ENCODE measurements around the gene HSD17B2.

Gene HSD17B2

GRCh38 chr16:82067804-82068325 is 32.8 kb downstream of the HSD17B2 start:
- no peak overlapping the region for H3K4ac ChIP-seq (ENCODE audit: low read depth in 1 of 2, low read length in 2 of 2)
- H3K27ac ChIP-seq (ENCODE audit: low read length, poor library complexity, severe bottlenecking), result no peak overlapping the region
- no peak overlapping the region for H3K18ac ChIP-seq (ENCODE audit: low read depth in 1 of 2, low read length in 2 of 2)
- 82% methylated on average over 10 of the region's 10 CpGs for WGBS
- H3K36me3 ChIP-seq (ENCODE audit: control insufficient read depth in 1 of 2, insufficient read depth in 2 of 2, low read depth in 1 of 2, low read length in 2 of 2), result no peaks in the 10 kb centered on the region
- H2AK5ac ChIP-seq (ENCODE audit: low read length, severe bottlenecking), result peak overlapping the region; percentile 49
- no peak overlapping the region for H4K91ac ChIP-seq (ENCODE audit: low read length)
- peaks cover 3% of the 10 kb centered on the region for H3K4me1 ChIP-seq (ENCODE audit: control insufficient read depth, insufficient read depth, low read depth, low read length)
- H2BK12ac ChIP-seq (ENCODE audit: low read length in 2 of 2), result no peak overlapping the region
- no peak overlapping the region for H2AFZ ChIP-seq (ENCODE audit: low read depth, low read length)
- no peak overlapping the region for H2BK120ac ChIP-seq (ENCODE audit: low read depth, low read length)
- H3K27me3 ChIP-seq (ENCODE audit: control insufficient read depth in 1 of 2, insufficient read depth in 1 of 2, low read length in 2 of 2), result no peaks in the 10 kb centered on the region
- DNase-seq, result no peak
- H2BK15ac ChIP-seq (ENCODE audit: low read depth, poor library complexity, severe bottlenecking), result no peak overlapping the region
- H3K4me2 ChIP-seq (ENCODE audit: low read length, poor library complexity, severe bottlenecking), result no peak overlapping the region
- H3K14ac ChIP-seq (ENCODE audit: low read length in 2 of 2), result peak overlapping the region in 1 of 2 experiments; percentile 35
- no peak overlapping the region for H2BK5ac ChIP-seq (ENCODE audit: low read depth, low read length, poor library complexity, severe bottlenecking)
- H3K9ac ChIP-seq (ENCODE audit: low read length), result no peak overlapping the region
- no peak overlapping the region for H4K8ac ChIP-seq (ENCODE audit: low read length)
- H3K79me1 ChIP-seq (replicated peaks; ENCODE audit: low read length, poor library complexity, severe bottlenecking), result no peaks in the 10 kb centered on the region
- no peaks in the 10 kb centered on the region for H3K9me3 ChIP-seq (ENCODE audit: control insufficient read depth, low read length)
- no peak overlapping the region for H3K4me3 ChIP-seq (ENCODE audit: insufficient read depth in 1 of 2, low read depth in 1 of 2, low read length in 2 of 2)
- no peak overlapping the region for H3K23ac ChIP-seq (ENCODE audit: low read length in 2 of 2)

GRCh38 chr16:82070656-82071369 is 35.8 kb downstream of the HSD17B2 start:
- H3K18ac ChIP-seq (ENCODE audit: low read depth in 1 of 2, low read length in 2 of 2), result no peak overlapping the region
- no peak overlapping the region for H2AK5ac ChIP-seq (ENCODE audit: low read length, severe bottlenecking)
- H3K4me1 ChIP-seq (ENCODE audit: control insufficient read depth, insufficient read depth, low read depth, low read length), result peaks cover 3% of the 10 kb centered on the region
- H3K79me1 ChIP-seq (replicated peaks; ENCODE audit: low read length, poor library complexity, severe bottlenecking), result no peaks in the 10 kb centered on the region
- peak overlapping the region; percentile 16 for H3K9ac ChIP-seq (ENCODE audit: low read length)
- no peak overlapping the region for H4K8ac ChIP-seq (ENCODE audit: low read length)
- H3K27ac ChIP-seq (ENCODE audit: low read length, poor library complexity, severe bottlenecking), result peak overlapping the region; percentile 47
- H3K14ac ChIP-seq (ENCODE audit: low read length in 2 of 2), result no peak overlapping the region
- no peaks in the 10 kb centered on the region for H3K27me3 ChIP-seq (ENCODE audit: control insufficient read depth in 1 of 2, insufficient read depth in 1 of 2, low read length in 2 of 2)
- no peak overlapping the region for H2BK12ac ChIP-seq (ENCODE audit: low read length in 2 of 2)
- no peak overlapping the region for H3K4me3 ChIP-seq (ENCODE audit: insufficient read depth in 1 of 2, low read depth in 1 of 2, low read length in 2 of 2)
- no peak overlapping the region for H2BK5ac ChIP-seq (ENCODE audit: low read depth, low read length, poor library complexity, severe bottlenecking)
- WGBS, result 71% methylated on average over 3 of the region's 4 CpGs
- H2BK120ac ChIP-seq (ENCODE audit: low read depth, low read length), result no peak overlapping the region
- H4K91ac ChIP-seq (ENCODE audit: low read length), result no peak overlapping the region
- peak; percentile 30 for DNase-seq
- H3K36me3 ChIP-seq (ENCODE audit: control insufficient read depth in 1 of 2, insufficient read depth in 2 of 2, low read depth in 1 of 2, low read length in 2 of 2), result no peaks in the 10 kb centered on the region
- H2AFZ ChIP-seq (ENCODE audit: low read depth, low read length), result no peak overlapping the region
- no peak overlapping the region for H3K4ac ChIP-seq (ENCODE audit: low read depth in 1 of 2, low read length in 2 of 2)
- no peak overlapping the region for H2BK15ac ChIP-seq (ENCODE audit: low read depth, poor library complexity, severe bottlenecking)
- H3K9me3 ChIP-seq (ENCODE audit: control insufficient read depth, low read length), result no peaks in the 10 kb centered on the region
- H3K23ac ChIP-seq (ENCODE audit: low read length in 2 of 2), result no peak overlapping the region
- no peak overlapping the region for H3K4me2 ChIP-seq (ENCODE audit: low read length, poor library complexity, severe bottlenecking)

GRCh38 chr16:82071421-82071820 is 36.4 kb downstream of the HSD17B2 start:
- H3K4ac ChIP-seq (ENCODE audit: low read depth in 1 of 2, low read length in 2 of 2), result no peak overlapping the region
- no peak overlapping the region for H3K27ac ChIP-seq (ENCODE audit: low read length, poor library complexity, severe bottlenecking)
- no peak overlapping the region for H3K23ac ChIP-seq (ENCODE audit: low read length in 2 of 2)
- no peak overlapping the region for H2BK12ac ChIP-seq (ENCODE audit: low read length in 2 of 2)
- H3K4me3 ChIP-seq (ENCODE audit: insufficient read depth in 1 of 2, low read depth in 1 of 2, low read length in 2 of 2), result no peak overlapping the region
- no peaks in the 10 kb centered on the region for H3K9me3 ChIP-seq (ENCODE audit: control insufficient read depth, low read length)
- H3K79me1 ChIP-seq (replicated peaks; ENCODE audit: low read length, poor library complexity, severe bottlenecking), result no peaks in the 10 kb centered on the region
- no peaks in the 10 kb centered on the region for H3K36me3 ChIP-seq (ENCODE audit: control insufficient read depth in 1 of 2, insufficient read depth in 2 of 2, low read depth in 1 of 2, low read length in 2 of 2)
- no peaks in the 10 kb centered on the region for H3K27me3 ChIP-seq (ENCODE audit: control insufficient read depth in 1 of 2, insufficient read depth in 1 of 2, low read length in 2 of 2)
- DNase-seq, result no peak
- no peak overlapping the region for H3K14ac ChIP-seq (ENCODE audit: low read length in 2 of 2)
- no peak overlapping the region for H3K18ac ChIP-seq (ENCODE audit: low read depth in 1 of 2, low read length in 2 of 2)
- H3K9ac ChIP-seq (ENCODE audit: low read length), result peak overlapping the region; percentile 16
- H2BK15ac ChIP-seq (ENCODE audit: low read depth, poor library complexity, severe bottlenecking), result no peak overlapping the region
- peak overlapping the region; percentile 22 for H2BK5ac ChIP-seq (ENCODE audit: low read depth, low read length, poor library complexity, severe bottlenecking)
- 66% methylated on average over 4 of the region's 4 CpGs for WGBS
- H2AFZ ChIP-seq (ENCODE audit: low read depth, low read length), result no peak overlapping the region
- H2BK120ac ChIP-seq (ENCODE audit: low read depth, low read length), result no peak overlapping the region
- peak overlapping the region; percentile 60 for H2AK5ac ChIP-seq (ENCODE audit: low read length, severe bottlenecking)
- H3K4me1 ChIP-seq (ENCODE audit: control insufficient read depth, insufficient read depth, low read depth, low read length), result peaks cover 3% of the 10 kb centered on the region
- no peak overlapping the region for H3K4me2 ChIP-seq (ENCODE audit: low read length, poor library complexity, severe bottlenecking)
- no peak overlapping the region for H4K8ac ChIP-seq (ENCODE audit: low read length)
- no peak overlapping the region for H4K91ac ChIP-seq (ENCODE audit: low read length)

GRCh38 chr16:82072313-82072712 is 37.3 kb downstream of the HSD17B2 start:
- Histone ChIP-seq H3K4me1 (ENCODE audit: control insufficient read depth, insufficient read depth, low read depth, low read length) (peaks cover 3% of the 10 kb centered on the region), H3K9ac (ENCODE audit: low read length) (no peak overlapping the region), H3K9me3 (ENCODE audit: control insufficient read depth, low read length) (no peaks in the 10 kb centered on the region), H3K27ac (ENCODE audit: low read length, poor library complexity, severe bottlenecking) (no peak overlapping the region), H3K18ac (ENCODE audit: low read depth in 1 of 2, low read length in 2 of 2) (no peak overlapping the region), H2BK15ac (ENCODE audit: low read depth, poor library complexity, severe bottlenecking) (no peak overlapping the region), H3K4me2 (ENCODE audit: low read length, poor library complexity, severe bottlenecking) (no peak overlapping the region), H2BK12ac (ENCODE audit: low read length in 2 of 2) (no peak overlapping the region), H4K91ac (ENCODE audit: low read length) (no peak overlapping the region), H4K8ac (ENCODE audit: low read length) (no peak overlapping the region), H2AK5ac (ENCODE audit: low read length, severe bottlenecking) (no peak overlapping the region), H3K23ac (ENCODE audit: low read length in 2 of 2) (no peak overlapping the region), H2BK120ac (ENCODE audit: low read depth, low read length) (no peak overlapping the region), H3K14ac (ENCODE audit: low read length in 2 of 2) (no peak overlapping the region), H3K4me3 (ENCODE audit: insufficient read depth in 1 of 2, low read depth in 1 of 2, low read length in 2 of 2) (no peak overlapping the region), H3K27me3 (ENCODE audit: control insufficient read depth in 1 of 2, insufficient read depth in 1 of 2, low read length in 2 of 2) (no peaks in the 10 kb centered on the region), H2BK5ac (ENCODE audit: low read depth, low read length, poor library complexity, severe bottlenecking) (no peak overlapping the region), H3K79me1 (replicated peaks; ENCODE audit: low read length, poor library complexity, severe bottlenecking) (no peaks in the 10 kb centered on the region), H3K36me3 (ENCODE audit: control insufficient read depth in 1 of 2, insufficient read depth in 2 of 2, low read depth in 1 of 2, low read length in 2 of 2) (no peaks in the 10 kb centered on the region), H3K4ac (ENCODE audit: low read depth in 1 of 2, low read length in 2 of 2) (no peak overlapping the region), H2AFZ (ENCODE audit: low read depth, low read length) (no peak overlapping the region)
- WGBS, result 89% methylated on average over 1 of the region's 1 CpG
- no peak for DNase-seq
